Endothelial cell of umbilical vein (primary cell): ENCODE data around the gene TNFRSF12A. TPM values are rescaled to one million over a fixed set of nuclear protein-coding genes. Genes with fewer than 3 reads are reported as not detected.

Experiments
- BruUV-seq: library from RNA; stranded (reverse); fragments of 400-500 nt; replicated peaks from 2 replicates; lab custom pipeline; 2021; lab: Mats Ljungman, UMichigan
- CTCF ChIA-PET: fragments of 300-600, 350-600 bp; sonication (Branson Sonifier 250); formaldehyde crosslinking; loops from one replicate; lab custom pipeline; 2021; ENCODE audit warnings: antibody characterized with exemption, inconsistent platforms; lab: Charles Lee
- POLR2A ChIA-PET: fragments of 300-600, 350-600 bp; sonication (Branson Sonifier 250); formaldehyde crosslinking; loops from one replicate; lab custom pipeline; 2021; ENCODE audit warnings: antibody characterized with exemption, inconsistent platforms; lab: Charles Lee
- DNase-seq: peaks from one replicate; pipeline ENCODE4 v3.0.0-alpha.2; 2011; ENCODE audit warnings: low read depth, low spot score
- FAIRE-seq: peaks from 2 replicates; lab custom pipeline; 2011; peaks lifted over from hg19 to GRCh38; lab: Jason Lieb, UNC
- H2AFZ ChIP-seq: 2 replicates; pipeline ENCODE4 v1.6.0; 2012; ENCODE audit warnings: low read depth, low read length, control low read depth, inconsistent platforms
- H3K27ac ChIP-seq: 2 replicates; pipeline ENCODE4 v1.5.1; 2011; ENCODE audit warnings: low read depth, mild to moderate bottlenecking, control low read depth, low read length, moderate library complexity; ENCODE audit not compliant: insufficient read depth
- H3K27me3 ChIP-seq, 2 experiments: 2 replicates each; pipeline versions ENCODE4 v1.6.0 to v1.6.1; 2011; ENCODE audit warnings: low read length in 2 of 2, mixed read lengths in 1 of 2; ENCODE audit not compliant: control insufficient read depth in 2 of 2, insufficient read depth in 2 of 2
- H3K36me3 ChIP-seq, 2 experiments: 2 replicates in 1 of 2; 3 replicates in 1 of 2; pipeline ENCODE4 v1.5.1; 2011; ENCODE audit warnings: low read length in 2 of 2, mild to moderate bottlenecking in 1 of 2, moderate library complexity in 1 of 2; ENCODE audit not compliant: control insufficient read depth in 2 of 2, insufficient read depth in 2 of 2; ENCODE audit errors: extremely low read depth in 1 of 2
- H3K4me1 ChIP-seq: 3 replicates; pipeline ENCODE4 v1.5.1; 2011; ENCODE audit warnings: mild to moderate bottlenecking, low read length; ENCODE audit not compliant: control insufficient read depth, insufficient read depth; ENCODE audit errors: extremely low read depth
- H3K4me2 ChIP-seq: 2 replicates; pipeline ENCODE4 v1.6.1; 2011; ENCODE audit warnings: low read length, control low read depth, mixed read lengths; ENCODE audit not compliant: insufficient read depth
- H3K4me3 ChIP-seq, 3 experiments: fragments of 200-600 bp in 1 of 3; sonication (generic), shearing (Covaris generic) in 1 of 3; replicated peaks in 1 of 3; 2 replicates each; pipeline ENCODE4 v1.5.1; 2011 to 2016; ENCODE audit warnings: control low read depth in 3 of 3, low read length in 3 of 3, mild to moderate bottlenecking in 2 of 3, inconsistent platforms in 1 of 3, low read depth in 1 of 3, moderate library complexity in 1 of 3; ENCODE audit not compliant: insufficient read depth in 1 of 3
- H3K79me2 ChIP-seq: 2 replicates; pipeline ENCODE4 v1.6.0; 2012; ENCODE audit warnings: low read length, inconsistent platforms; ENCODE audit not compliant: control insufficient read depth, insufficient read depth
- H3K9ac ChIP-seq: replicated peaks from 2 replicates; pipeline ENCODE3; 2011; ENCODE audit warnings: low read length, control low read depth; ENCODE audit not compliant: insufficient read depth; ENCODE audit errors: extremely low read depth
- H3K9me1 ChIP-seq: replicated peaks from 3 replicates; pipeline ENCODE4 v1.6.0; 2011; ENCODE audit warnings: mild to moderate bottlenecking, low read length; ENCODE audit not compliant: control insufficient read depth, insufficient read depth; ENCODE audit errors: extremely low read depth
- H3K9me3 ChIP-seq: replicated peaks from 2 replicates; pipeline ENCODE4 v1.5.1; 2012; ENCODE audit warnings: low read length, inconsistent platforms; ENCODE audit not compliant: control insufficient read depth, insufficient read depth
- H4K20me1 ChIP-seq: replicated peaks from 2 replicates; pipeline ENCODE3; 2011; ENCODE audit warnings: mild to moderate bottlenecking, low read length; ENCODE audit not compliant: control insufficient read depth, insufficient read depth; ENCODE audit errors: extremely low read depth
- CTCF ChIP-seq, 2 donors: IDR thresholded peaks; 1 replicate in 1 of 2; 2 replicates in 1 of 2; pipeline ENCODE4 v1.5.1; 2011; ENCODE audit warnings: low read length in 2 of 2, mild to moderate bottlenecking in 2 of 2, moderate library complexity in 2 of 2, control low read depth in 1 of 2, inconsistent platforms in 1 of 2, low read depth in 1 of 2; ENCODE audit not compliant: insufficient read depth in 1 of 2; ENCODE audit errors: extremely low read depth in 1 of 2
- EZH2 ChIP-seq: IDR thresholded peaks from 2 replicates; pipeline ENCODE4 v1.6.1; 2012; ENCODE audit warnings: borderline replicate concordance, low read depth, mild to moderate bottlenecking, moderate library complexity, low read length, inconsistent platforms; ENCODE audit not compliant: severe bottlenecking
- FOS ChIP-seq: IDR thresholded peaks from 2 replicates; pipeline ENCODE4 v1.6.1; 2011; ENCODE audit warnings: mild to moderate bottlenecking, low read length, moderate library complexity, borderline replicate concordance; ENCODE audit not compliant: insufficient read depth
- GATA2 ChIP-seq: IDR thresholded peaks from 2 replicates; pipeline ENCODE4 v1.7.0; 2011; ENCODE audit warnings: low read depth, mild to moderate bottlenecking, moderate library complexity, mixed read lengths, low read length; ENCODE audit not compliant: insufficient read length, insufficient read depth
- JUN ChIP-seq: IDR thresholded peaks from 2 replicates; pipeline ENCODE4 v1.6.1; 2011; ENCODE audit warnings: borderline replicate concordance, low read depth; ENCODE audit not compliant: insufficient read length, insufficient read depth
- MAX ChIP-seq: IDR thresholded peaks from 2 replicates; pipeline ENCODE4 v1.6.1; 2011; ENCODE audit not compliant: insufficient read depth, insufficient read length
- MYC ChIP-seq: IDR thresholded peaks from one replicate; pipeline ENCODE4 v1.6.1; 2011; ENCODE audit warnings: mild to moderate bottlenecking, low read depth, low read length
- POLR2A ChIP-seq: IDR thresholded peaks from 2 replicates; pipeline ENCODE4 v1.6.1; 2012; ENCODE audit warnings: low read depth, mild to moderate bottlenecking, control low read depth, low read length
- POLR2AphosphoS5 ChIP-seq: IDR thresholded peaks from 2 replicates; pipeline ENCODE4 v1.6.1; 2012; ENCODE audit warnings: low read depth, mild to moderate bottlenecking, control low read depth, low read length, moderate library complexity; ENCODE audit not compliant: insufficient read depth
- dilution Hi-C: fragments of 300-500 bp; cut with MboI; formaldehyde crosslinking; loops from one replicate; pipeline ENCODE4 v1.15.0; 2019; ENCODE audit warnings: low sequenced_read_pairs; ENCODE audit not compliant: extremely low pct_ligation_motif_present
- intact Hi-C: fragments of 100-400 bp; cut with micrococcal nuclease; formaldehyde crosslinking; loops from one replicate; pipeline ENCODE4 v1.10.0; 2022
- polyA plus RNA-seq, 4 experiments: library from polyadenylated mRNA; depleted of rRNA in 3 of 4; stranded (reverse) in 3 of 4; unstranded in 1 of 4; fragments of >200 nt; gene quantifications; 2 replicates each; pipeline versions ENCODE4 v1.2.1 to v1.2.3, GENCODE V29; 2011 to 2012; ENCODE audit warnings: missing spikeins in 1 of 4
- total RNA-seq: library from RNA; stranded (reverse); gene quantifications from 2 replicates; pipeline ENCODE4 v1.2.3, GENCODE V29; 2021

The TNFRSF12A gene
- total and polyA plus RNA-seq, 2 donors (not counting 3 experiments of a cell fraction or from before 2014, with no cell fraction given): 162 to 187 TPM

GRCh38 chr16:3035289-3035971 lies 15.3 kb downstream of the TNFRSF12A start:
- H3K4me1 ChIP-seq: no peaks in the 10 kb centered on the region
- dilution Hi-C loops (no loop called here), intact Hi-C loops (no loop called here)
- H3K27me3 ChIP-seq: peaks cover 58% of the 10 kb centered on the region in 2 experiments
- BruUV-seq: no TSS peak
- H2AFZ ChIP-seq: no peak overlapping the region
- no peak overlapping the region for H3K9ac ChIP-seq
- no peaks in the 10 kb centered on the region for H3K9me1 ChIP-seq
- H3K4me3 ChIP-seq: no peak overlapping the region
- FAIRE-seq (no peak), DNase-seq (no peak)
- no peak for TF ChIP-seq EZH2
- TF ChIP-seq JUN: no peak
- TF ChIP-seq CTCF (IDR thresholded peaks at IDR 0.05; ENCODE audit: extremely low read depth in 1 of 2, insufficient read depth in 1 of 2, low read depth in 1 of 2, low read length in 2 of 2): no peak
- no peak for TF ChIP-seq GATA2
- no peak for TF ChIP-seq MAX
- no peak for TF ChIP-seq FOS
- no peak for TF ChIP-seq POLR2A
- no peak for TF ChIP-seq MYC
- no peak for TF ChIP-seq POLR2AphosphoS5
- no peak overlapping the region for H3K27ac ChIP-seq
- no peaks in the 10 kb centered on the region for H4K20me1 ChIP-seq
- H3K36me3 ChIP-seq: no peaks in the 10 kb centered on the region
- H3K9me3 ChIP-seq: no peaks in the 10 kb centered on the region
- H3K4me2 ChIP-seq: no peak overlapping the region
- ChIA-PET CTCF (interaction anchor here (0.7 to 8.8 kb wide), 4 partner anchors 9 to 93 kb away, joined by 3 to 200 read pairs (median 71); partner anchors contain the start of gene MMP25), POLR2A (no interaction called here)
- no peaks in the 10 kb centered on the region for H3K79me2 ChIP-seq
